ENCODE data around the gene SNX24. TPM values are rescaled to one million over a fixed set of nuclear protein-coding genes. Genes with fewer than 3 reads are reported as not detected.
"Not testable (repeated sequence)": the region's sequence is repeated elsewhere in the genome, so short reads cannot be mapped to it uniquely, and the experiment has no call there.

Gene SNX24
- total RNA-seq, 1 experiment from 2014 or later: 13.9 TPM

DNA sequence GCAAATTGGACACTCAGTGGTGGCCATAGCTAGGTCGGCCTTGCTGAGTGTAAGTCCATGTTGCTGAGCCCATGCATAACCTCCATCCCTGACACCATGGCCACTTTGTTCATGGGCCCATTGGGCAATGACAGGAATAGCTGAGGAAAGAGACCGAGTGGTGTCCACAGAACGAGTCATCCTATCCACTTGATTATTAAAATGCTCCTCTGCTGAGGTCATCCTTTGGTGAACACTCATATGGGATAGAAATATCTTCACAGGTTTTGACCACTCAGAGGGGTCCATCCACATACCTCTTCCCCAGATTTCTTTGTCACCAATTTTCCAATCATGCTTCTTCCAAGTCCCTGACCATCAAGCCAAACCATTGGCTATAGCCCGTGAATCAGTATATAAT is 127.5 kb downstream of the SNX24 start:
- Histone ChIP-seq H2AK5ac (ENCODE audit: insufficient read length, low read length) (no peak overlapping the region), H3K27ac (ENCODE audit: insufficient read length, low read depth, low read length) (no peak overlapping the region), H3K23ac (ENCODE audit: insufficient read length, low read depth, low read length) (no peak overlapping the region), H3K4me2 (ENCODE audit: insufficient read depth, insufficient read length, low read length) (no peak overlapping the region), H2BK20ac (ENCODE audit: low read depth, low read length, poor library complexity, severe bottlenecking) (no peak overlapping the region), H2BK5ac (ENCODE audit: insufficient read length, low read length) (no peak overlapping the region), H3K18ac (ENCODE audit: insufficient read length, low read depth, low read length) (no peak overlapping the region), H2BK120ac (ENCODE audit: low read depth, low read length, poor library complexity, severe bottlenecking) (no peak overlapping the region), H3K9me3 (ENCODE audit: control insufficient read depth, low read depth, low read length) (no peaks in the 10 kb centered on the region), H3K23me2 (ENCODE audit: insufficient read length, low read depth, low read length, poor library complexity, severe bottlenecking) (no peaks in the 10 kb centered on the region), H2BK12ac (ENCODE audit: insufficient read length, low read depth, low read length) (no peak overlapping the region), H3K4me1 (ENCODE audit: insufficient read depth, low read length) (no peaks in the 10 kb centered on the region), H4K8ac (replicated peaks; ENCODE audit: insufficient read length, low read depth, low read length) (no peak overlapping the region), H2BK15ac (ENCODE audit: low read depth, low read length) (no peak overlapping the region), H4K20me1 (ENCODE audit: control insufficient read depth, insufficient read depth, insufficient read length) (no peaks in the 10 kb centered on the region), H4K91ac (ENCODE audit: insufficient read length, low read depth, low read length) (no peak overlapping the region), H3K9ac (ENCODE audit: extremely low read depth, insufficient read length, low read length) (no peak overlapping the region), H2AFZ (ENCODE audit: low read length) (no peak overlapping the region), H3K14ac (ENCODE audit: insufficient read depth, low read length) (no peak overlapping the region), H3K79me2 (ENCODE audit: insufficient read depth, low read length) (no peaks in the 10 kb centered on the region), H3K27me3 (ENCODE audit: insufficient read depth, low read length) (no peaks in the 10 kb centered on the region), H3K79me1 (ENCODE audit: insufficient read depth, low read depth, low read length, poor library complexity, severe bottlenecking) (no peaks in the 10 kb centered on the region), H4K5ac (ENCODE audit: insufficient read length, low read depth, low read length) (no peak overlapping the region), H3K56ac (ENCODE audit: insufficient read length, low read depth, low read length) (no peak overlapping the region), H3K4ac (ENCODE audit: low read depth, low read length) (no peak overlapping the region), H3T11ph (ENCODE audit: low read length) (no peak overlapping the region)
- WGBS (ENCODE audit: extremely low coverage, insufficient read length, low lambda C conversion rate): no CpG with 5 or more reads among the region's 4 CpGs
- TF ChIP-seq, protein P1, sequence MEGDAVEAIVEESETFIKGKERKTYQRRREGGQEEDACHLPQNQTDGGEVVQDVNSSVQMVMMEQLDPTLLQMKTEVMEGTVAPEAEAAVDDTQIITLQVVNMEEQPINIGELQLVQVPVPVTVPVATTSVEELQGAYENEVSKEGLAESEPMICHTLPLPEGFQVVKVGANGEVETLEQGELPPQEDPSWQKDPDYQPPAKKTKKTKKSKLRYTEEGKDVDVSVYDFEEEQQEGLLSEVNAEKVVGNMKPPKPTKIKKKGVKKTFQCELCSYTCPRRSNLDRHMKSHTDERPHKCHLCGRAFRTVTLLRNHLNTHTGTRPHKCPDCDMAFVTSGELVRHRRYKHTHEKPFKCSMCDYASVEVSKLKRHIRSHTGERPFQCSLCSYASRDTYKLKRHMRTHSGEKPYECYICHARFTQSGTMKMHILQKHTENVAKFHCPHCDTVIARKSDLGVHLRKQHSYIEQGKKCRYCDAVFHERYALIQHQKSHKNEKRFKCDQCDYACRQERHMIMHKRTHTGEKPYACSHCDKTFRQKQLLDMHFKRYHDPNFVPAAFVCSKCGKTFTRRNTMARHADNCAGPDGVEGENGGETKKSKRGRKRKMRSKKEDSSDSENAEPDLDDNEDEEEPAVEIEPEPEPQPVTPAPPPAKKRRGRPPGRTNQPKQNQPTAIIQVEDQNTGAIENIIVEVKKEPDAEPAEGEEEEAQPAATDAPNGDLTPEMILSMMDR (conservative IDR thresholded peaks at IDR 0.05): no peak
- no peak overlapping the region for H3K4me3 Mint-ChIP-seq
- no peaks in the 10 kb centered on the region; the same call in 1 of the 2 replicates for H3K27me3 Mint-ChIP-seq (ENCODE audit: low read depth)
- H3K9me3 Mint-ChIP-seq: no peaks in the 10 kb centered on the region
- no peaks in the 10 kb centered on the region; a peak in 1 of 7 replicates for H3K36me3 Mint-ChIP-seq (ENCODE audit: insufficient read depth in 1 of 3, low read depth in 3 of 3)
- DNase-seq: no peak
- H3K4me1 Mint-ChIP-seq: peaks cover 4 to 5% of the 10 kb centered on the region in 2 experiments; a peak in 3 of 4 replicates
- no peak overlapping the region; a peak in 1 of 7 replicates for H3K27ac Mint-ChIP-seq

DNA sequence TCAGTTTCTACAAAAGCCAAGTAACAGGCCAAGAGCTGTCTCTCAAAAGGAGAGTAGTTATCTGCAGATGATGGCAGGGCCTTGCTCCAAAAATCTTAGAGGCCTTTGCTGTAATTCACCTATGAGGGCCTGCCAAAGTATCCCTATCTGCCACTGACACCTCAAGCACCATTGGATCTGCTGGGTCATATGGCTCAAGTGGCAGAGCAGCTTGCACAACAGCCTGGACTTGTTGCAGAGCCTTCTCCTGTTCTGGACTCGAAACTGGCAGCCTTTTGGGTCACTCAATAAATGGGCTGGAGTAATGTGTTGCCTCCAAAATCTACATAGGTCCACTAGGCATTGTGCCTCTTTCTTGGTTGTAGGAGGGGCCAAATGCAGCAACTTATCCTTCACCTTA is 128.3 kb downstream of the SNX24 start:
- not testable (repeated sequence) for H3K18ac ChIP-seq (ENCODE audit: insufficient read length, low read depth, low read length); H2BK12ac ChIP-seq (ENCODE audit: insufficient read length, low read depth, low read length); H3K4ac ChIP-seq (ENCODE audit: low read depth, low read length); H2AK5ac ChIP-seq (ENCODE audit: insufficient read length, low read length); H3K4me1 Mint-ChIP-seq; H4K91ac ChIP-seq (ENCODE audit: insufficient read length, low read depth, low read length); H3T11ph ChIP-seq (ENCODE audit: low read length); H3K23me2 ChIP-seq (ENCODE audit: insufficient read length, low read depth, low read length, poor library complexity, severe bottlenecking); H3K4me3 Mint-ChIP-seq; H2BK20ac ChIP-seq (ENCODE audit: low read depth, low read length, poor library complexity, severe bottlenecking); H4K5ac ChIP-seq (ENCODE audit: insufficient read length, low read depth, low read length); H2BK120ac ChIP-seq (ENCODE audit: low read depth, low read length, poor library complexity, severe bottlenecking); H3K27me3 ChIP-seq (ENCODE audit: insufficient read depth, low read length); H3K23ac ChIP-seq (ENCODE audit: insufficient read length, low read depth, low read length); H3K4me1 ChIP-seq (ENCODE audit: insufficient read depth, low read length); H3K36me3 Mint-ChIP-seq (ENCODE audit: insufficient read depth in 1 of 3, low read depth in 3 of 3); H3K9ac ChIP-seq (ENCODE audit: extremely low read depth, insufficient read length, low read length); H3K79me1 ChIP-seq (ENCODE audit: insufficient read depth, low read depth, low read length, poor library complexity, severe bottlenecking); H3K56ac ChIP-seq (ENCODE audit: insufficient read length, low read depth, low read length); H3K9me3 ChIP-seq (ENCODE audit: control insufficient read depth, low read depth, low read length); H3K27me3 Mint-ChIP-seq (ENCODE audit: low read depth); H3K9me3 Mint-ChIP-seq; H3K27ac ChIP-seq (ENCODE audit: insufficient read length, low read depth, low read length); H4K20me1 ChIP-seq (ENCODE audit: control insufficient read depth, insufficient read depth, insufficient read length); H2BK5ac ChIP-seq (ENCODE audit: insufficient read length, low read length); H4K8ac ChIP-seq (replicated peaks; ENCODE audit: insufficient read length, low read depth, low read length); H3K14ac ChIP-seq (ENCODE audit: insufficient read depth, low read length); H2AFZ ChIP-seq (ENCODE audit: low read length); H2BK15ac ChIP-seq (ENCODE audit: low read depth, low read length); DNase-seq; H3K79me2 ChIP-seq (ENCODE audit: insufficient read depth, low read length); H3K4me2 ChIP-seq (ENCODE audit: insufficient read depth, insufficient read length, low read length)
- peak overlapping the region in 1 of 3 experiments; percentile 77; a peak in 1 of 7 replicates for H3K27ac Mint-ChIP-seq
- WGBS (ENCODE audit: extremely low coverage, insufficient read length, low lambda C conversion rate): no CpG with 5 or more reads among the region's 1 CpG
